IMR-90 (cell line): ENCODE data around the gene XRCC4. TPM values are rescaled to one million over a fixed set of nuclear protein-coding genes. Genes with fewer than 3 reads are reported as not detected.

Experiments
- ATAC-seq: fragments of 200-7000 bp; cut with Tn5 transposase; 2 replicates; pipeline ENCODE4 v1.9.1; 2020; ENCODE audit warnings: low read depth, mild to moderate bottlenecking, moderate library complexity
- BruUV-seq: library from RNA; stranded (reverse); fragments of 400-500 nt; replicated peaks from 2 replicates; lab custom pipeline; 2021; lab: Mats Ljungman, UMichigan
- CTCF ChIA-PET: fragments of 300-600 bp; formaldehyde crosslinking; extraction: SDS; loops from one replicate; lab custom pipeline; 2021; ENCODE audit warnings: antibody characterized with exemption; lab: Yijun Ruan, JAX
- POLR2A ChIA-PET: fragments of 300-600 bp; sonication (Branson Sonifier 250); formaldehyde crosslinking; loops from one replicate; lab custom pipeline; 2022; ENCODE audit warnings: antibody characterized with exemption; ENCODE audit not compliant: unreplicated experiment; lab: Charles Lee
- DNase-seq: peaks from one replicate; pipeline ENCODE4 v3.0.0; 2013
- H2AFZ ChIP-seq: replicated peaks from 2 replicates; pipeline ENCODE3; 2013; ENCODE audit warnings: low read length, mild to moderate bottlenecking; ENCODE audit not compliant: poor library complexity
- H2AK5ac ChIP-seq: 2 replicates; pipeline ENCODE4 v1.6.1; 2013; ENCODE audit warnings: low read depth, low read length, inconsistent platforms
- H2AK9ac ChIP-seq: replicated peaks from 2 replicates; pipeline ENCODE3; 2013; ENCODE audit warnings: mild to moderate bottlenecking, low read depth, low read length, moderate library complexity; ENCODE audit not compliant: poor library complexity
- H2BK120ac ChIP-seq: 2 replicates; pipeline ENCODE4 v1.6.1; 2013; ENCODE audit warnings: low read depth, low read length, inconsistent platforms
- H2BK15ac ChIP-seq: 3 replicates; pipeline ENCODE4 v1.6.1; 2013; ENCODE audit warnings: low read depth, low read length, inconsistent platforms
- H2BK20ac ChIP-seq: 2 replicates; pipeline ENCODE4 v1.6.1; 2013; ENCODE audit warnings: low read depth, mild to moderate bottlenecking, inconsistent platforms, low read length, moderate library complexity
- H2BK5ac ChIP-seq: 2 replicates; pipeline ENCODE4 v1.6.1; 2013; ENCODE audit warnings: mild to moderate bottlenecking, low read depth, low read length, inconsistent platforms; ENCODE audit not compliant: poor library complexity, severe bottlenecking
- H3K14ac ChIP-seq: replicated peaks from 2 replicates; pipeline ENCODE4 v1.6.1; 2013; ENCODE audit warnings: low read depth, low read length, inconsistent platforms
- H3K18ac ChIP-seq: 2 replicates; pipeline ENCODE4 v1.6.1; 2013; ENCODE audit warnings: low read depth, low read length, control low read depth
- H3K23ac ChIP-seq: 2 replicates; pipeline ENCODE4 v1.6.1; 2013; ENCODE audit warnings: low read depth, low read length, inconsistent platforms
- H3K27ac ChIP-seq: 2 replicates; pipeline ENCODE4 v1.5.1; 2013; ENCODE audit warnings: mild to moderate bottlenecking, control low read depth, low read length; ENCODE audit not compliant: insufficient read depth
- H3K27me3 ChIP-seq: 2 replicates; pipeline ENCODE4 v1.6.1; 2013; ENCODE audit warnings: low read length; ENCODE audit not compliant: control insufficient read depth, insufficient read depth
- H3K36me3 ChIP-seq: 2 replicates; pipeline ENCODE4 v1.6.1; 2013; ENCODE audit warnings: low read length, mixed read lengths; ENCODE audit not compliant: control insufficient read depth, insufficient read depth
- H3K4ac ChIP-seq: 2 replicates; pipeline ENCODE4 v1.6.1; 2013; ENCODE audit warnings: low read depth, low read length, inconsistent platforms
- H3K4me1 ChIP-seq: 2 replicates; pipeline ENCODE4 v1.6.1; 2013; ENCODE audit warnings: low read length, mixed read lengths; ENCODE audit not compliant: control insufficient read depth, insufficient read depth
- H3K4me2 ChIP-seq: 2 replicates; pipeline ENCODE4 v1.6.1; 2013; ENCODE audit warnings: low read depth, mild to moderate bottlenecking, control low read depth, low read length, moderate library complexity
- H3K4me3 ChIP-seq: 2 replicates; pipeline ENCODE4 v1.5.1; 2013; ENCODE audit warnings: low read depth, mild to moderate bottlenecking, control low read depth, low read length, moderate library complexity; ENCODE audit not compliant: insufficient read depth
- H3K56ac ChIP-seq: 2 replicates; pipeline ENCODE4 v1.6.1; 2013; ENCODE audit warnings: low read length, inconsistent platforms; ENCODE audit not compliant: insufficient read depth; ENCODE audit errors: extremely low read depth
- H3K79me1 ChIP-seq, 2 experiments: 2 replicates each; pipeline ENCODE4 v1.6.1; 2013; ENCODE audit warnings: low read length in 2 of 2, inconsistent platforms in 1 of 2, low read depth in 1 of 2
- H3K9ac ChIP-seq: 2 replicates; pipeline ENCODE4 v1.6.1; 2013; ENCODE audit warnings: low read depth, low read length, control low read depth
- H3K9me1 ChIP-seq: 2 replicates; pipeline ENCODE4 v1.6.1; 2013; ENCODE audit warnings: low read length, inconsistent platforms; ENCODE audit not compliant: insufficient read depth
- H3K9me3 ChIP-seq: 2 replicates; pipeline ENCODE4 v1.6.1; 2013; ENCODE audit warnings: low read length; ENCODE audit not compliant: control insufficient read depth, insufficient read depth
- H4K20me1 ChIP-seq: 2 replicates; pipeline ENCODE4 v1.6.1; 2013; ENCODE audit warnings: low read length, inconsistent platforms; ENCODE audit not compliant: insufficient read depth
- H4K5ac ChIP-seq: 2 replicates; pipeline ENCODE4 v1.6.1; 2013; ENCODE audit warnings: mild to moderate bottlenecking, low read depth, low read length, control low read depth
- H4K8ac ChIP-seq, 2 experiments: 2 replicates each; pipeline ENCODE4 v1.6.1; 2013; ENCODE audit warnings: low read depth in 2 of 2, low read length in 2 of 2, control low read depth in 1 of 2, inconsistent platforms in 1 of 2
- H4K91ac ChIP-seq: 2 replicates; pipeline ENCODE4 v1.6.1; 2013; ENCODE audit warnings: low read depth, low read length, inconsistent platforms; ENCODE audit not compliant: insufficient read depth
- BHLHE40 ChIP-seq: fragments of 150-350 bp; IDR thresholded peaks from 2 replicates; pipeline ENCODE4 v1.6.1; 2016; ENCODE audit warnings: mild to moderate bottlenecking, low read depth, low read length
- CEBPB ChIP-seq: IDR thresholded peaks from 2 replicates; pipeline ENCODE4 v1.6.1; 2012; ENCODE audit warnings: low read depth, low read length, improper control_type of control experiment
- MAFK ChIP-seq: IDR thresholded peaks from 2 replicates; pipeline ENCODE4 v1.6.1; 2012; ENCODE audit warnings: low read depth, low read length, improper control_type of control experiment
- MAZ ChIP-seq: IDR thresholded peaks from 2 replicates; pipeline ENCODE4 v1.6.1; 2012; ENCODE audit warnings: low read depth, mild to moderate bottlenecking, low read length, improper control_type of control experiment, moderate library complexity, borderline replicate concordance
- MXI1 ChIP-seq: IDR thresholded peaks from 2 replicates; pipeline ENCODE4 v1.6.1; 2012; ENCODE audit warnings: low read depth, mild to moderate bottlenecking, low read length, moderate library complexity, borderline replicate concordance
- NFE2L2 ChIP-seq: fragments of 150-350 bp; IDR thresholded peaks from 2 replicates; pipeline ENCODE4 v1.6.1; 2016; ENCODE audit warnings: low read depth, mild to moderate bottlenecking, low read length
- POLR2A ChIP-seq: IDR thresholded peaks from 2 replicates; pipeline ENCODE4 v1.6.1; 2012; ENCODE audit warnings: mild to moderate bottlenecking, low read depth, low read length
- RAD21 ChIP-seq: IDR thresholded peaks from 2 replicates; pipeline ENCODE4 v1.6.1; 2012; ENCODE audit warnings: low read length, improper control_type of control experiment
- RCOR1 ChIP-seq: IDR thresholded peaks from 2 replicates; pipeline ENCODE4 v1.6.1; 2012; ENCODE audit warnings: mild to moderate bottlenecking, low read length, improper control_type of control experiment; ENCODE audit not compliant: insufficient replicate concordance
- WGBS, 2 experiments: methylation state at CpG; one replicate each; pipeline versions ENCODE4 v1.1.5 to v1.1.7; 2013; ENCODE audit warnings: missing lambda C conversion rate in 2 of 2; ENCODE audit not compliant: insufficient read length in 1 of 2; ENCODE audit errors: extremely low coverage in 2 of 2; 5-methylcytosine and 5-hydroxymethylcytosine counted together
- dilution Hi-C: fragments of 300-500 bp; cut with HindIII; formaldehyde crosslinking; loops from one replicate; pipeline ENCODE4 v1.14.3; 2018; ENCODE audit warnings: low sequenced_read_pairs; ENCODE audit not compliant: unreplicated experiment
- in situ Hi-C: fragments of 300-500 bp; cut with MboI; formaldehyde crosslinking; loops from 3 replicates; pipeline ENCODE4 v1.14.3; 2019; ENCODE audit warnings: low sequenced_read_pairs, inconsistent platforms, mixed read lengths
- intact Hi-C: fragments of 100-400 bp; cut with micrococcal nuclease; formaldehyde crosslinking; loops from 2 replicates; pipeline ENCODE4 v1.10.0; 2022
- polyA plus RNA-seq, 3 experiments: library from polyadenylated mRNA; depleted of rRNA; stranded (reverse); fragments of >200 nt; gene quantifications; 2 replicates each; pipeline ENCODE4 v1.2.3, GENCODE V29; 2012; ENCODE audit warnings: low replicate concordance in 1 of 3
- total RNA-seq: library from RNA; depleted of rRNA; stranded (reverse); fragments of >200 nt; gene quantifications from 2 replicates; pipeline ENCODE4 v1.2.3, GENCODE V29; 2012
- TF ChIP-seq, protein P1 (sequence below): fragments of 150-350 bp; IDR thresholded peaks from 2 replicates; pipeline ENCODE4 v1.6.1; 2017; ENCODE audit warnings: mild to moderate bottlenecking, antibody characterized with exemption, low read length, low read depth

Gene XRCC4
- total and polyA plus RNA-seq, 2 of the 4 experiments (the other 2 are of a cell fraction), result 3.5 to 4.7 TPM

DNA sequence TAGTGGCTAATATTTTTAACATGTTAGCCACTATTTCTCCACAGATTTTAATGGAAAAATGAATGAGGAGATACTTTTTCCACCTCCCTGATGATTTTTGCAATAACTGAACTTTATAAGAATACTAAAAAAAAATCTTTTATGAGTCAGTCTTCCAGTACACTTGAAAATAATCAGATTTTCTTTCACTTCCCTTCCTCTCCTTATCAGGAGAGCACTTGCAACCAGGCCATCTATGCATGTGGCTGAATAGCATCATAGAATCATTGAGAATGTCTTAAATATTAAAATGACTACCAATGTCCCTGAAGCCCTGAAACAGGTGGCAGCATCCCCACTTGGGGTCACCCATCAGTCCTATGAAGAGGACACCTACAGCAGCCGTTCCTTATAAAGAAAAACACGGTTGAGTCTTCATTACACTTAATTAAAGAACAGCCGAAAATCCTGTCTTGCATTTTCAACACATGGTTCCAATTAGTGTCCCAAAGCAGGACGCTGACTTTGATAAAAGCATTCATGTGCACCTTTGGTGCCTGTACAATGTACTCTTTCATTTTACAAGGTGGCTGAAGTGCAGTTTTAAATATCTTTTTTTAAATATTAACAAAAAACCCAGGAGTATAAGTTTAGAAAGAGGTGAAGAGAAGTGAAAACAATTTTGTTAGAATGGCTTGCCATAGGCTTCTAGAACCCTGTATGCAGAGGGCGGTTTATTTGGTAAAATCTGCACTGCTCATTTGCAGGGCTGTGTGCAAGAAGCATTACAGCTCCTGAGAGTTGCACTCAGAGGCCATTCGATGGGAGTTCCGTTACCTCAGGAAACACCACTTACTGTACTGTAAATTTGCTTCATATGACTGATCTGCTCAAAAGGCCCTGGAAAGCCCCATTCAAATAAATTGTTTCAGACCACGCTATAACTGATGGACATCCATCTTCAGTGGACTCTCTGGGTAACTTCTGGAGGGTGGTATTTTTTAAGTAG, 287.3 kb downstream of the XRCC4 start:
- ATAC-seq (no peak), DNase-seq (no peak)
- no peak overlapping the region for H3K9ac ChIP-seq
- no peak overlapping the region for H3K56ac ChIP-seq
- in situ Hi-C loops, result no loop called here
- H2BK120ac ChIP-seq, result no peak overlapping the region
- H2AK5ac ChIP-seq, result no peak overlapping the region
- H3K4me2 ChIP-seq, result no peak overlapping the region
- H3K27me3 ChIP-seq, result no peaks in the 10 kb centered on the region
- no peak overlapping the region for H4K8ac ChIP-seq
- H3K18ac ChIP-seq, result no peak overlapping the region
- H3K79me1 ChIP-seq, result no peaks in the 10 kb centered on the region
- peaks cover 3% of the 10 kb centered on the region; the same call in 1 of the 2 replicates for H3K9me3 ChIP-seq
- TF ChIP-seq MAZ (no peak), NFE2L2 (no peak), BHLHE40 (no peak), CEBPB (no peak), POLR2A (no peak), MXI1 (no peak), MAFK (no peak), RAD21 (no peak), RCOR1 (no peak)
- TF ChIP-seq, protein P1, sequence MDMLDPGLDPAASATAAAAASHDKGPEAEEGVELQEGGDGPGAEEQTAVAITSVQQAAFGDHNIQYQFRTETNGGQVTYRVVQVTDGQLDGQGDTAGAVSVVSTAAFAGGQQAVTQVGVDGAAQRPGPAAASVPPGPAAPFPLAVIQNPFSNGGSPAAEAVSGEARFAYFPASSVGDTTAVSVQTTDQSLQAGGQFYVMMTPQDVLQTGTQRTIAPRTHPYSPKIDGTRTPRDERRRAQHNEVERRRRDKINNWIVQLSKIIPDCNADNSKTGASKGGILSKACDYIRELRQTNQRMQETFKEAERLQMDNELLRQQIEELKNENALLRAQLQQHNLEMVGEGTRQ, result no peak
- dilution Hi-C loops, result no loop called here
- H2BK5ac ChIP-seq, result no peak overlapping the region
- no TSS peak for BruUV-seq
- H3K36me3 ChIP-seq, result no peaks in the 10 kb centered on the region
- H4K91ac ChIP-seq, result no peak overlapping the region
- no peak overlapping the region for H3K27ac ChIP-seq
- 100% methylated on average over 3 of the region's 8 CpGs; no CpG with 5 or more reads in 1 of the 2 experiments for WGBS, 2 experiments
- H3K14ac ChIP-seq, result no peak overlapping the region
- no peak overlapping the region for H2BK20ac ChIP-seq
- H4K5ac ChIP-seq, result no peak overlapping the region
- peaks cover 5% of the 10 kb centered on the region; the same call in 1 of the 2 replicates for H3K9me1 ChIP-seq
- H2AFZ ChIP-seq, result no peak overlapping the region
- no peak overlapping the region for H2BK15ac ChIP-seq
- H3K4me3 ChIP-seq, result no peak overlapping the region
- H3K4ac ChIP-seq, result no peak overlapping the region
- CTCF ChIA-PET, result no interaction called here
- H2AK9ac ChIP-seq, result no peak overlapping the region
- intact Hi-C loops, result no loop called here
- POLR2A ChIA-PET, result no interaction called here
- H3K23ac ChIP-seq, result no peak overlapping the region
- no peaks in the 10 kb centered on the region for H4K20me1 ChIP-seq
- no peaks in the 10 kb centered on the region for H3K4me1 ChIP-seq
